Non-pigmented ciliary epithelial cell (primary cell): ENCODE measurements around the gene TMEM108.

ENCODE experiments used
- DNase-seq: peaks from one replicate; pipeline ENCODE4 v3.0.0-alpha.2; 2010; ENCODE audit warnings: low read depth

TMEM108 gene

DNA sequence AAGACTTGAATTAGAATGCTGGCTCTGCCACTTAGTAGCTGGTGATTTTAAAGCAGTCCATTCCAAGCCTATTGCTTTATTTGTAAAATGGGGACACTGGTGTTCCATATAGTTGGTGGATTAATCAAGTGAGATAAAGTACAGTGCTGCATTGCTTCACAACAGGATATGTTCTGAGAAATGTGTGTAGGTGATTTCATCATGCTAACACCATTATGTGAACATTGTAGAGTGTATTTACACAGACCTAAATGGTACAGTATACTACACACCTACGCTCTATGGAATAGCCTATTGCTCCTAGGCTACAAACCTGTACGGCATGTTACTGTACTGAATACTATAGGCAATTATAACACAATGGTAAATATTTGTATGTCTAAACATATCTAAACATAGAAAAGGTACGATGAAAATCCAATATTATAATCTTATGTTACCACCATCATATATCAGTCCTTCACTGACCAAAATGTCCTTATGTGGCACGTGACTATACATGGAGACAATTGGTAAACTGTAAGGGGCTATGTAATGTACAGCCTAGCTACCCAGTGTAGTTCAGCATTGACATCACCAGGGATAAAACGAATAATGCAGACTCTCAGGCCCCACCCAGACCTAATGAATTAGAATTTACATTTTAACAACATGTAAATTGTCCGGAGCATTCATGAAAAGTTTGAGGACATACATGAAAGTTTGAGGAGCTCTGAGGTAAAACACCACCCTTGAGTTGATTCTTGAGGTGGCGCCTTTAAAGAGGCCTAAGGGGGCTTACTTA is 240.3 kb downstream of the TMEM108 start:
- no peak for DNase-seq

DNA sequence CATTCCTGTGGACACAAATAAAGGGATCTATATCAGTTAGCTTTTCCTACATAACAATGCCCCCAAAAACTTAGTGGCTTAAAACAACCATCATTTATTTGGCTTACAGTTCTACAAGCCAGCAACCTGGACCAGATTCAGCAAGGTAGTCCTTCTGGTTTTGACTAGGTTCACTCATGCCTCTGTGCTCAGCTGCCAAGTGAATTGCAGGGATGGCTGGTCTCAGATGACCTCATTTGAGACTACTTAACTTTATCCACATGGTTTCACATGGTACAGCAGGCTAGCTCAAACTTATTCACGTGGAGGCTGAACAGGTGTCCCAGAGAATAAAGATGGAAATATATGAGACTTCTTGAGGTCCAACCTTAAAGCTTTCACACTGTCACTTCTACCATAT is 242.4 kb downstream of the TMEM108 start:
- DNase-seq, result no peak

DNA sequence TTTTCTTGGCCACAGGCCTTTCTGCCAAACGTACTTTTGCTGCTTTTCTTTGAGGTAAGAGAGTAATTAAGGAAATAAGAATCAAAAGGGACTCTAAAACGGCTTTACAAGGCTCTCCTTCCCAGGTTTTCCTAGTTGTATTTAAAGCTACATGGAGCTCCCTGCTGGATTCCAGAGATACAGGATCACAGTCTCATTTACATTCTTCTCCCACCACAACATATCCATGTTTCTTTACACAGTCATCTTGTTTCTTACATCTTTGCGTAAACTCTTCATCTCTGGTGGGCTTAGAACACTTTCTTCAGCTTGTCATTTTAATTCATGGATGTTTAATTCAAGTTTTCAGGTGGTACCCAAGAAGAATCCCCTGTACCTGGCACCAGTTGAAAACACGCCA is 244.0 kb downstream of the TMEM108 start:
- DNase-seq, result no peak

DNA sequence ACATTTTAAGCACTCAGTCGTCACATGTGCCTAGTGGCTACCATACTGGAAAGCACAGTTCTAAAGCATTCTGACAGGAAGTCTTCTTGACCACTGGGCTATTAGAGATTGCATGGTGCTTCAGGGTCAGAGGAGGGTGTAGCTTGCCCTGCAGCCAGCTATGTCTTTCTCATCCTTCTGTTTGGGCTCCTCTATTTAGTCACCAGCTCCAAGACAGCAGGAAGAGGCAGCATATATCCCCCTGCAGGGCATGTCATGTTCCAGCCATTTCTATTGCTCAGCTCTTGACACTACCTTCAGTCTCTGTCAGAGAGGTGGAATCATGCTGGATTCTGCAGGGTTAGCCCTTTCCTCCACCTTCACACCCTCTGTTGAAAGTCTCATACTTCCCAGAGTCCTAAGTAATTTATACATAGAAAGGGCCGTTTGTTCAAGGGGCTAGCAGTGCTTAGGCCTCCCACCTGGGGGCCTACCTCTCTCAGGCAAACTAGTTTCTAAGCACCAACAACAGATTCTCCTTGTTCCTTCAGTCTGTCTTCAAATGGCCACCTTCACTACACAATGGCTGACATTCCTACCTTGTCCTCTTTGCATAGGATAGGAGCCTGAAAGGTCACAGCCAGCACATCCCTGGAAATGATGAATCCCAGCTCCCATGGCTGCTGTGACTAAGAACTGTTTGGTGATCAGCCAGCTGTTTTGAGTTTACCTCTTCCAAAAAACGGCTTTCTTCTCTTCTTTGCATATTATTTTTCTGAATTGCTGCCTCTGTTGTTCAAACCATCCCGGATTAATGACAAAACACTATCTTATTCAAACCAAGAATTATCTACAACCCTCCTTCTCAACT is 246.0 kb downstream of the TMEM108 start:
- DNase-seq, result no peak

- DNase-seq, result no peak
Observed at GRCh38 chr3:133289322-133289721, 251.1 kb downstream of the TMEM108 start.

DNA sequence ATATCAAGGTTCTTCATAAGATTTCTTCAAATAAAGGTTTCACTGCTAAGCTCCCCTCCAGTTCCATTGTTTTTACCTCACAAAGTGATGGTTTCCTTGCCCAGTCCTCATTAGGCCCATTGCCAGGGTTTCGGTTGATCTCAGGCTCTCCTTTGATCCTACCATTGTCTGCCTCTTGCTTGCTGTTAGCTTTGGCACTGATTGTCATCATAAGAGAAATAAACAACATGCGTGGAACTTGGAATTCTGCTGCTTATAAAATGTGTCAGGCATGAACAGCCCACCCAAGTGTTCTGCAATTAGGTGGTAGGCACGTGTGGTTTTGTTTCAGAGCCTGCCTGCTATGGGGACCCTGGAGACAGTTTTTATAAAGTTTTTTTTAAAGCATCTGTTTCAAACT is 254.1 kb downstream of the TMEM108 start:
- no peak for DNase-seq

GRCh38 chr3:133293397-133294110 is 255.4 kb downstream of the TMEM108 start:
- DNase-seq, result no peak

DNA sequence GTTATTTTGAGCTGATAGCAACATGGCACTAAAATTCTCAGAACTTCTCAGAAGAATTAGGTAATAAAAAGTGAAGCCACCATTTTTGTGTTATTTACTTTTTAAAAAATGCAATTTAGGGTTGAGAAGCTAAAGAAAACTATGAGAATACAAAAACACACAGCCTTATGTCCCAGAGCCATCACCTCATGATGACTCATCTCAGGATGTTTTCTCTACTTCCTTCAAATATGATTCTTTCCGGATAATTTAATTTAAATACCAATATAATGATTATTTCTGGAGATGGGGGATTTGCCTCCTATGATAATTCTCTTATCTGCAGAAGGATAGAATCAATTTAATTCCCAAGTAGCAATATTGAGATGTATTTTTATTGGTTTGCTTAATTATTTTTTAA is 256.1 kb downstream of the TMEM108 start:
- DNase-seq, result no peak

DNA sequence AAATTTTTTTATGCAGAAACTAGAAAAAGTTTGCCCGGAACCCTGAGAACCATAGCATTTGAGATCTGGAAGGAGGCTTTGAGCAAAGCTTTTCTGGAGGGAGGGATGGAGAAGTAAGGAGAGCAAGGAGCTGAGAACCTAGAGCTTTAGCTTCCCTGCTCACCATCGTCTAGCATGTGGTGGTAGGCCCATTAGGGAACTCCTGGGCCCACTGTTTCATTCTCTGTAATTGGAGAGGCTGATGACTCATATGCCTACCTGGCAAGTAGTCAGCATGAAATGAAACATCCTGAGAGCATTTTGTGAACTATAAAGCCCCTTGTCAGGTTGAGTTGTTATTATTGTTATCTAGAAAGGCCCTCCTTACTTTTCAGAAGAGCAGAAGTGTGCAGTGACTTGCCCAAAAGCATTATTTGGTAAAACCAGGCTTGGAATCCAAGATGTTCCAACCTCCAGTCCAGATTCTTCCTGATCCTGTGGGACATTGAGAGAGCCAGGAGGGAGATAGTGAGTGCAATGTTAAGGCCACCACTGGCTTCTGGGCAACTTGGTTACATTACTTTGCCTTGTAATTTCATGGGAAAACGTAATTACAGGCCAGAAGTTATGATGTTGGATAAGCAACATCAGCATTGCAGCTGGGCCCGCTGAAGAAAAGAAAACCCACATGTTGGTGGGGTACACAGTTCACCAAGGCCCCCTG is 257.2 kb downstream of the TMEM108 start:
- no peak for DNase-seq

DNA sequence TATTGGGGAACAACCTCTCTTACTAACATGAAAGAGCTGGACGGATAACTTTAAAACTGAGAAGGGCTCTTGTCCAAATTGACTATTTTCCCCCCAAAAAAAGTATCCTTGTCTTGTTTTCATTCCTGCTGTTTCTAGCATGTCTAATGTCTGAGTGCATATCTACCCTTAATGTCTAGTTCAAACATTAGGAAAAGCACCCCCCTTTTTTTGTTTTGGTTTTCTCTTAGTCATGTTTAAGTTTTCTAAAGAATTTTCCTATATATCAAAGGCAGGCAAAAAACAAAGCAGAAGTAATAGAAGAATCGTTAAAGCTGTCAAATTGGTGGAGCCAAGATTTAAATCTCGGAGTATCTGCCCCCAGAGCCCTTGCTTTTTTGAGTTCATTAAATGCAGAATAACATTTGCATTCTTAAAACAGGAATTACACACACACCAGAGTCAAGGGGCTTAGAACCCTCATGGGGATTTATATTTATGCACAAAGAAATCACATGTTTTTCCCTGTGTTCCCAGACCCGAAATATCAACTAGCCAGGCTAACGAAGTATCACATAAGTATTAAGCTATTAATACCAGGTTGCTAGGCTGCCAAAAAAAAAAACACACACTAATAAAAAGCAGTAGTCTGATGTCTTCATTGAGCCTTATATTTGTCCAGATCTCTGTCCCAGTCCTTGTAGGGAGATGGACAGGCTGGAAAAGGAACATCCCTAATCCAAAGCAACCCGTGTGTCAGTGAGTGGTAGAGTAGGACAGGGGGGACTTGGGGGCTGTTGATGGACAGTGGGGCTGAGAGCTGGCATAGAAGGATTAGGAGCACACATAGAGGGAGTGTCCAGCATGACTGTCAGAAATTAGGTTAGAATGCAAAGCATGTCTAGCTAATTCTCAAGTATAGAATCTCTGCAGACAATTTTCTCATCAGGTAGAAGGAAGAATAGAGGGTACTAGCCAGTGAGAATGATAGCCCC is 258.0 kb downstream of the TMEM108 start:
- DNase-seq, result no peak

DNA sequence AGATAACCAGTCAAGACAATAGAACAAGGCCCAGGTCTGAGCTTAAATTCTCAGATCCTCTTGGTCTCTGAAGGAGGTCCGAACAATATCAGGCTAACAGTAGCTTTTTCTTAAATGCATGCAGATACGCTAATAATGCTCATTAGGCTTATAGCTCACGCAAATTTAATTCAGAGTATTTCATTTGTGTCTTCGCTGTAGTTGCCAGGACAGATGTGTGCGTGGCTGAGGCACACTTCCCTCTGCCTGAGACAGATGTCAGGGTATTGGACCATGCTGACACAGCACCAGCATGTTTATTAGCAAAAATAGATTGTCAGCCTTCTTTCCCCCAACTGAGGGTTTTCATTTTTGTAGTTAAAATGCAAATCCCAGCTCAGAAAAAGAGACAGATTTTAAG is 258.8 kb downstream of the TMEM108 start:
- no peak for DNase-seq

GRCh38 chr3:133300102-133300501 is 261.9 kb downstream of the TMEM108 start:
- no peak for DNase-seq

- peak; percentile 94 for DNase-seq
Observed at GRCh38 chr3:133301194-133301593, 263.0 kb downstream of the TMEM108 start.

DNA sequence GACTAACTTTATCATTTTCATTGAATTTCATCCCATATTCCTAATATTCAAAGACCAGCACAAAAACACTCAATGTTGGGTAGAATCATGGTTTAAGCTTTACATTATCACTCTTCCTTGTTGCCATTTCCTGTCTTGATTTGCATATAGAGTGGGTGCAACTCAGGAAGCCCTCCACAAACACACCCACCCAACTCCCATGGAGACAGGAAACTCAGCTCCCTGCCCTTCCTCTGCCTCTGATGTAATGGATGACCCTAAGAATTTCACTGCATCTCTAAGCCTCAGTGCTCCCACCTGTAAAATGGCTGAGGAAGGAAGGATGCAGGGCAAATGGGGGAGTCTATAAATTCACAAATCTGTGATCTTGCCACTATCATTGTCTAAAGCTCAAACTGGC is 263.5 kb downstream of the TMEM108 start:
- DNase-seq, result no peak

DNA sequence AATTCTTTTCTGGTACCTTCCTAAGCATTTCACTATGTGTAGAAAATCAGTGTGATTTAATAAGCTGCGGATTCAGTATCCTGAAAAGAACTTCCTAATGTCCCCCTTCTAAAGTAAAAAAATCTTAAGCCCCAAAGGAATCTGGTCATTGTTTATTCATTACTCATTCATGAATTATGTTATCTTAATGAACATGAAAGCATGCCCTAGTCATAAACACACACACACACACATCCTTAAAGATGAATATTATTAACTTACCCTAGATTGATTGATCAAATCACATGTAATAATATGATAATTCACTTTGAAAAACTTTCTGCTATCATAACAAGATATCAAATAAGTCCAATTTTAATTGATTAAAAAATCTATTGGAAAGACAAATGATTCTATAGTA is 265.2 kb downstream of the TMEM108 start:
- DNase-seq, result no peak

DNA sequence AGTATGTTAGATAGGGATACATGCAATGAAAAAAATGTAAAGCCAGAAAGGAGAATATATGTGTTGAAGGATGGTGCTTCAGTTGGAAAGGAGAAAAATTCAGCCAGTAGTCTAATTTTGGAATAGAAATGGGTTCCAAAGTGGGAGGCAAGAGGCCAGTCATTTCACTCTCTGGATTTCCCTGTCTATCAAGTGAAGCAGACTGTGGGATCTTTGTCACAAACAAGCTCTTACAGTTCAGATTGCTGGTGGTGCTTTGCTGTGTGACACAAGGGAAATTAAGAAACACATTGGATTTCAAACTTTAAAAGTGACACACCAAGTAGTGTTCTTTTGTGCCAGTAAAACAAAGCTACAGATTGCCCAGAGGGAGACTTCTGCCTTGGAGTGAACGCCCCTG is 279.7 kb downstream of the TMEM108 start:
- DNase-seq, result no peak

GRCh38 chr3:133328373-133328772 is 290.2 kb downstream of the TMEM108 start:
- no peak for DNase-seq

DNA sequence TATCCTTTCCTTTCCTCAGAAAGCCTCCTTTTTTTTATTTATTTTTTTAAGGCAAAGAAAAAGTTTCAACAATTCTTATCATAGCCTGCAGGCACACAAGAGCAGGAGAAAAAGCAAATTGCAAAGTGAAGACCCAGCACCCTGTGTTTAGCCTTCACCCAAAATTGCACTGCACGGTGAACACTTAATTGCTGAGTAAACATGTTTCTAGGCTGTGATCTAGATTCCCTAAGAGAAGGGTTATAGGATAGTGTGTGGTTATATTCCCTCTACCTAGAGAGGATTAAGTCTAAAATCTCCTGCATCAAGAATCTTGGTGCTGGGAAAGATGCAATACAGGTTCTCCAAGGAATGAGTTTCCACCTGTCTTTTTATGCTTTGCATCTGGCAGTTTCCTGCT is 291.4 kb downstream of the TMEM108 start:
- DNase-seq, result no peak

DNA sequence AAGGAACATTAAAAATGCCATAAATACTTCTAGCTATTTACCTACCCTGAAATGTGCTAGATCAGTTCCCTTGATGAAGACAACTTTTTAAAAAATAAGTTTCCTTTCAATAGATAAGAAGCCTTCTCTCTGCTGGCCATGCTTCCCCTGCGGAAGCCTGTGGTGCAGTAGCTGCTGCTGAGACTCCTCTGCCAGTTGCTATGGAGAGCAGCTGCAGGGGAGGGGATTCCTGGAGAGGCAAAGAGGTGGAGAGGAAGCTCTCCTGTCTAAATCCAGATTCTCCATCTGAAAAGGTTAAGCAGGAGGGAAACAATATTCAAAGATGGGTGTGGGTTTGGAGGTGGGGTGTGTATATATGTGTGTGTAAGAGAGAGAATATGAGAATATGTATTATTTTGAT is 291.9 kb downstream of the TMEM108 start:
- DNase-seq, result no peak

- DNase-seq, result no peak
Observed at GRCh38 chr3:133330522-133330921, 292.3 kb downstream of the TMEM108 start.

DNA sequence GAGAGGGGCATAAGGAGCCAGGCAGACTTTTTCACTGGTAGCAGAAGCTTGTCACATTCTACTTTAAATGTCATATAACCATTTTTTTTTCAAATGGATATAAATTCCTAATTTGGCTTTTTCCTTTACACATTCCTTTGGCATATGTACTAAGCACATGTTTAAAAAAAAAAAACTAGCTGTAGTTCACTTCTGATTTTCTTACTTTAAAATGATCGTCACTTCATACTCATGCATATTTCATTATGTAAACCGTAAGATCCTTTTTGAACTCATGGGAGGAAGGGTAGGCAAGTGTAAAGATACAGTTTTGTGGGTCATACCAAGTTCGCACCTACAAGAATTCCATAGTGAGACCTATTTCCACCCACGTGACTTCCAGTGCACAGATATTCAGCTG is 316.5 kb downstream of the TMEM108 start:
- no peak for DNase-seq
